Adrenal gland (tissue), 5 donors: ENCODE measurements around the gene RAB6A.

ENCODE experiments used
- POLR2A ChIP-seq, 2 donors: fragments of 450-650 bp; IDR thresholded peaks; one replicate each; pipeline ENCODE4 v1.6.1; 2017; ENCODE audit warnings: antibody characterized with exemption in 2 of 2, mild to moderate bottlenecking in 2 of 2, moderate library complexity in 1 of 2
- TF ChIP-seq, protein P1 (sequence below), 6 experiments: fragments of 450-650 bp in 4 of 6; fragments of 200-600 bp in 2 of 6; sonication (generic) in 1 of 6; IDR thresholded peaks; 1 replicate in 5 of 6; 2 replicates in 1 of 6; pipeline versions ENCODE4 v1.5.1 to v1.8.0; 2016 to 2021; ENCODE audit warnings: antibody characterized with exemption in 6 of 6, mild to moderate bottlenecking in 2 of 6, moderate library complexity in 1 of 6
- donor health status: DM: no; HTN: no; CAD: no.

DNA sequence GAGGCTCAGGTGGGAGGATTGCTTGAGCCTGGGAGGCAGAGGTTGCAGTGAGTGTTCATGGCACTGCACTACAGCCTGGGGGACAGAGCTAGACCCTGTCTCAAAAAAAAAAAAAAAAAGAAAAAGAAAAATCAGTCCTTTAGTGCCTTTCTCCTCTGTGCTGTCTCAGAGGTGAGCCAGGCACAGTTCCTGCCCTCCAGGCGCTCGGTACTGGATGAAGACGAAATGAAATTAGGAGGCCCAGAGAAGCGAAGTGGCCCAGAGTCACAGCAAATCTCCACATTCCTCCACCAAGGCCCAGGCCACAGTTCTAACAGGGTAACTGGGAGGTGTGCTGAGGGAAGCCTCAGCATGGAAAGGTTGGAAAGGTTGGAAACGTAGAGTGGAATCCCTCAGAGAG is 109.6 kb downstream of the RAB6A start:
- TF ChIP-seq, protein P1, sequence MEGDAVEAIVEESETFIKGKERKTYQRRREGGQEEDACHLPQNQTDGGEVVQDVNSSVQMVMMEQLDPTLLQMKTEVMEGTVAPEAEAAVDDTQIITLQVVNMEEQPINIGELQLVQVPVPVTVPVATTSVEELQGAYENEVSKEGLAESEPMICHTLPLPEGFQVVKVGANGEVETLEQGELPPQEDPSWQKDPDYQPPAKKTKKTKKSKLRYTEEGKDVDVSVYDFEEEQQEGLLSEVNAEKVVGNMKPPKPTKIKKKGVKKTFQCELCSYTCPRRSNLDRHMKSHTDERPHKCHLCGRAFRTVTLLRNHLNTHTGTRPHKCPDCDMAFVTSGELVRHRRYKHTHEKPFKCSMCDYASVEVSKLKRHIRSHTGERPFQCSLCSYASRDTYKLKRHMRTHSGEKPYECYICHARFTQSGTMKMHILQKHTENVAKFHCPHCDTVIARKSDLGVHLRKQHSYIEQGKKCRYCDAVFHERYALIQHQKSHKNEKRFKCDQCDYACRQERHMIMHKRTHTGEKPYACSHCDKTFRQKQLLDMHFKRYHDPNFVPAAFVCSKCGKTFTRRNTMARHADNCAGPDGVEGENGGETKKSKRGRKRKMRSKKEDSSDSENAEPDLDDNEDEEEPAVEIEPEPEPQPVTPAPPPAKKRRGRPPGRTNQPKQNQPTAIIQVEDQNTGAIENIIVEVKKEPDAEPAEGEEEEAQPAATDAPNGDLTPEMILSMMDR (IDR thresholded peaks at IDR 0.05) = no peak
- no peak for TF ChIP-seq POLR2A (IDR thresholded peaks at IDR 0.05)
